ENCODE measurements around the gene KIF1C. TPM values are rescaled to one million over a fixed set of nuclear protein-coding genes. Genes with fewer than 3 reads are reported as not detected.
"Not testable (repeated sequence)": the region's sequence is repeated elsewhere in the genome, so short reads cannot be mapped to it uniquely, and the experiment has no call there.

KIF1C gene
- polyA plus RNA-seq, 3 donors = 3.6 to 12.0 (median 3.9) TPM

DNA sequence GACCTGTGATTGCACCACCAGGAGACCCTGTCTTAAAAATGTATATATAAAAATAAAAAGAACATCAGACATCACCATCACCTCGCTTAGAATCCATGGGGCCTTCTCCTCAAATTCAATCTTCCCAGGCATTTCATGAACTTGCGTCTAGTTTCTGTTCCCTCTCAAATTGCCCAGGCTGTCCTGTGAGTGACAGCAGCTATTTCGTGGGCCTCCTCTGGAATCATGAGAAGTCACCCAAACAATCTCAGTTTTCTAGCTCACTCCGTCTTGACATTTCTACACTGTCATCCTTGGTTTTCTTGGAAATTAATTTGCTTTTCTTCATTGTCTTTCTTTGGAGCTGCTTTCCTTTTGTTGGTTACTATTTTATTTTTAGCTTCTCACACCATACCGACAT is 30.2 kb downstream of the KIF1C start:
- intact Hi-C loops (cut with micrococcal nuclease) = no loop called here
- no peak overlapping the region for H2AFZ ChIP-seq (ENCODE audit: insufficient read depth, low read depth, low read length, poor library complexity, severe bottlenecking)
- H3K4me1 Mint-ChIP-seq = peaks cover 34% of the 10 kb centered on the region
- no peak overlapping the region for H3K4me2 ChIP-seq (replicated peaks; ENCODE audit: extremely low read depth, low read length, poor library complexity, severe bottlenecking)
- no peak overlapping the region for H3K4me3 ChIP-seq (replicated peaks in 1 of 3; ENCODE audit: low read depth in 2 of 3, low read length in 3 of 3)
- H3K27me3 Mint-ChIP-seq (ENCODE audit: low read depth in 3 of 3) = peaks cover 1 to 6% (median 3%) of the 10 kb centered on the region in 3 donors
- DNase-seq = no peak
- TF ChIP-seq, protein P1, sequence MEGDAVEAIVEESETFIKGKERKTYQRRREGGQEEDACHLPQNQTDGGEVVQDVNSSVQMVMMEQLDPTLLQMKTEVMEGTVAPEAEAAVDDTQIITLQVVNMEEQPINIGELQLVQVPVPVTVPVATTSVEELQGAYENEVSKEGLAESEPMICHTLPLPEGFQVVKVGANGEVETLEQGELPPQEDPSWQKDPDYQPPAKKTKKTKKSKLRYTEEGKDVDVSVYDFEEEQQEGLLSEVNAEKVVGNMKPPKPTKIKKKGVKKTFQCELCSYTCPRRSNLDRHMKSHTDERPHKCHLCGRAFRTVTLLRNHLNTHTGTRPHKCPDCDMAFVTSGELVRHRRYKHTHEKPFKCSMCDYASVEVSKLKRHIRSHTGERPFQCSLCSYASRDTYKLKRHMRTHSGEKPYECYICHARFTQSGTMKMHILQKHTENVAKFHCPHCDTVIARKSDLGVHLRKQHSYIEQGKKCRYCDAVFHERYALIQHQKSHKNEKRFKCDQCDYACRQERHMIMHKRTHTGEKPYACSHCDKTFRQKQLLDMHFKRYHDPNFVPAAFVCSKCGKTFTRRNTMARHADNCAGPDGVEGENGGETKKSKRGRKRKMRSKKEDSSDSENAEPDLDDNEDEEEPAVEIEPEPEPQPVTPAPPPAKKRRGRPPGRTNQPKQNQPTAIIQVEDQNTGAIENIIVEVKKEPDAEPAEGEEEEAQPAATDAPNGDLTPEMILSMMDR (IDR thresholded peaks at IDR 0.05) = no peak
- no peaks in the 10 kb centered on the region for H3K27me3 ChIP-seq (ENCODE audit: control insufficient read depth in 2 of 2, insufficient read depth in 2 of 2, low read length in 2 of 2)
- H3K27ac ChIP-seq (ENCODE audit: low read depth in 1 of 2, low read length in 2 of 2) = no peak overlapping the region
- H3K36me3 Mint-ChIP-seq = peaks cover 14 to 15% of the 10 kb centered on the region in 2 donors
- no peak overlapping the region for H3K27ac Mint-ChIP-seq
- peaks cover 21 to 26% of the 10 kb centered on the region in 2 donors for H3K4me1 ChIP-seq (ENCODE audit: control insufficient read depth in 1 of 2, insufficient read depth in 2 of 2, low read length in 2 of 2)
- H3K9me3 ChIP-seq (replicated peaks in 1 of 2; ENCODE audit: control insufficient read depth in 1 of 2, insufficient read depth in 1 of 2, low read length in 2 of 2) = no peaks in the 10 kb centered on the region
- no peak overlapping the region for H3K9ac ChIP-seq (ENCODE audit: insufficient read depth, low read length, poor library complexity, severe bottlenecking)
- no peak overlapping the region for H3K4me3 Mint-ChIP-seq
- WGBS (ENCODE audit: insufficient coverage) = 20% methylated on average over 2 of the region's 5 CpGs
- H3K9me3 Mint-ChIP-seq = peaks cover 0 to 3% (median 0%) of the 10 kb centered on the region in 7 donors
- H3K79me2 ChIP-seq (ENCODE audit: insufficient read depth, low read length) = no peaks in the 10 kb centered on the region
- peaks cover 8 to 9% of the 10 kb centered on the region in 2 donors for H3K36me3 ChIP-seq (replicated peaks in 1 of 2; ENCODE audit: control insufficient read depth in 1 of 2, insufficient read depth in 2 of 2, low read length in 2 of 2)
- no peaks in the 10 kb centered on the region for H4K20me1 ChIP-seq (ENCODE audit: insufficient read depth, low read length)

DNA sequence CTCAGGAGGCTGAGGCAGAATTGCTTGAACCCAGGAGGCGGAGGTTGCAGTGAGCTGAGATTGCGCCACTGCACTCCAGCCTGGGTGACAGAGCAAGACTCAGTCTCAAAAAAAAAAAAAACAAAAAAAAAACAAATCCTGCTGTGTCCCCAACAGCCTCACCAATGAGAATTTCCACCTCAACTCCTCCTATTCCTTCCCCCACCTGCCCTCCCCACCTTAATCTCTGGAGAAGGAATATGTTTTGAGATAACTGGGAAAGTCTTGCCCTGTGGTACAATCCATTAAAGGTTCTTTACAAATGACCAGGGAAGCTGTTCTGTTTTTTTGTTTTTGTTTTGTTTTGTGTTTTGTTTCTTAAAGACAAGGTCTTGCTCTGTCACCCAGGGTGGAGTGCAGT is 32.4 kb downstream of the KIF1C start:
- not testable (repeated sequence) for H3K36me3 ChIP-seq (replicated peaks in 1 of 2; ENCODE audit: control insufficient read depth in 1 of 2, insufficient read depth in 2 of 2, low read length in 2 of 2); H3K9me3 Mint-ChIP-seq; H4K20me1 ChIP-seq (ENCODE audit: insufficient read depth, low read length); H3K27me3 ChIP-seq (ENCODE audit: control insufficient read depth in 2 of 2, insufficient read depth in 2 of 2, low read length in 2 of 2); H3K9ac ChIP-seq (ENCODE audit: insufficient read depth, low read length, poor library complexity, severe bottlenecking); H3K79me2 ChIP-seq (ENCODE audit: insufficient read depth, low read length); DNase-seq; H3K36me3 Mint-ChIP-seq; H3K9me3 ChIP-seq (replicated peaks in 1 of 2; ENCODE audit: control insufficient read depth in 1 of 2, insufficient read depth in 1 of 2, low read length in 2 of 2)
- Histone ChIP-seq H3K4me1 (ENCODE audit: control insufficient read depth in 1 of 2, insufficient read depth in 2 of 2, low read length in 2 of 2) (peaks cover 21 to 26% of the 10 kb centered on the region in 2 donors), H3K27ac (ENCODE audit: low read depth in 1 of 2, low read length in 2 of 2) (peak overlapping the region in 1 of 2 donors; percentile 87), H3K4me3 (replicated peaks in 1 of 3; ENCODE audit: low read depth in 2 of 3, low read length in 3 of 3) (peak overlapping the region in 1 of 3 experiments; percentile 64), H2AFZ (ENCODE audit: insufficient read depth, low read depth, low read length, poor library complexity, severe bottlenecking) (peak overlapping the region; percentile 71), H3K4me2 (replicated peaks; ENCODE audit: extremely low read depth, low read length, poor library complexity, severe bottlenecking) (peak overlapping the region; percentile 68)
- H3K27me3 Mint-ChIP-seq (ENCODE audit: low read depth in 3 of 3) = peaks cover 8 to 18% (median 13%) of the 10 kb centered on the region in 3 donors
- H3K4me3 Mint-ChIP-seq = peak overlapping the region in 1 of 2 donors; percentile 75
- WGBS (ENCODE audit: insufficient coverage) = no CpG with 5 or more reads among the region's 2 CpGs
- peaks cover 30% of the 10 kb centered on the region for H3K4me1 Mint-ChIP-seq
- H3K27ac Mint-ChIP-seq = peak overlapping the region; percentile 53 to 92 (median 82)
- intact Hi-C loops (cut with micrococcal nuclease) = loop anchor here in 1 of 2 donors (2.0 to 5.0 kb wide), 2 partner anchors 33 kb away; partner anchors contain the start of genes INCA1 and KIF1C
